Activated CD4-positive, alpha-beta T cell treated with anti-CD3 and anti-CD28 coated beads, Interleukin-2, amount 50 U/mL, for 24 hours (primary cell): Measurements from ENCODE around the gene IFI27L1.

Source experiments
- DNase-seq, 2 donors: peaks; one replicate each; pipeline ENCODE4 v3.0.0-alpha.2; 2020; ENCODE audit warnings: low read depth in 1 of 2, low spot score in 1 of 2

Gene IFI27L1

DNA sequence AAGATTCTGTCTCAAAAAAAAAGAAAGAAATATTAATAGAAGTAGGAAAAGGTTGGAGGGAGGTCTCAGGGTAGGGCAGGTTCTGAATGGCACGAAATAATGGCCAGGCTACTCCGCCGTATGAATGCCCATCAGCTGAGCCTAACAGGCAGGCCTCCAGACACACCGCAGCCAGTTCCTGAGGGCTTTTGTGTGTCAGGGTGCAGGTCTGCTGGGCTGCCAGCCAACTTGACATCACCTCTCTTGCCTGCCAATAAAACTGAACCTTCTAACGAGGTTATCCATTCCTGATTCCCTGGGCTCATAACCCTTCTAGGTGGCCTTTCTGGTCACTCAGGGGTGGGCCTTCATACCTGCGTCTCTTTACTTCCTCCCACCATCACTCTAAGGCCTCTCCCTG lies 32.4 kb downstream of the IFI27L1 start:
- DNase-seq = no peak

DNA sequence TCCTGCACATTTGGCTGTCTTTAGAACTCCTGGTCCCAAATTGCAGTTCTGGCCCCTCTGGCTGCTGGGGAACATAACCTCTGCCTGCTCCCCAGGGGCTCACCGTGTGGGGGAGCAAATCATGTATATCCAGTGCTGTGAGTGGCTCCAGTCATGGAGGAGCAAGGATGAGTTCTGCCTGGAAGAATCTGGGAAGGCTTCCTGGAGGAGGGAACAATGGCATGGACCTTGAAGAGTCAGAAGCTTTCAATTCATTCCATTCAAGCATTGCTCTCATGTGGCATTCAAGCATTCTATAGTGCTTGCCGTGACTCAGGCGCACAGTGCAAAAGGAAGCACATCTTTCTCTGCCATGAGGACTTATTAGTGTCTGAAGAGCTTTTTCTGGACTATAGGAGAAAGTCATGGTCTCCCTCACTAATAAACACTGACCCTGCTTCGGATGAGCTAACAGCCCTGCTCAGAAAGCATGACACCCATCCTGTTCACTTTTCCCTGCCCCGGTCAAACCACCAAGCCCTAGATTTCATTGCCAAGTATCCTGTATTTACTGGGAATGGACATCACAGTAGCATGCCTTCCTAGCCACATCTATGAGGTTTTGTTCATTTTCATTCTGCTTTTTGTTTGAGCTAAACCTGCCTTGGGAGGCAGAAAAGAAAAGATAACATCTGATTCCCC lies 32.9 kb downstream of the IFI27L1 start:
- no peak for DNase-seq

DNA sequence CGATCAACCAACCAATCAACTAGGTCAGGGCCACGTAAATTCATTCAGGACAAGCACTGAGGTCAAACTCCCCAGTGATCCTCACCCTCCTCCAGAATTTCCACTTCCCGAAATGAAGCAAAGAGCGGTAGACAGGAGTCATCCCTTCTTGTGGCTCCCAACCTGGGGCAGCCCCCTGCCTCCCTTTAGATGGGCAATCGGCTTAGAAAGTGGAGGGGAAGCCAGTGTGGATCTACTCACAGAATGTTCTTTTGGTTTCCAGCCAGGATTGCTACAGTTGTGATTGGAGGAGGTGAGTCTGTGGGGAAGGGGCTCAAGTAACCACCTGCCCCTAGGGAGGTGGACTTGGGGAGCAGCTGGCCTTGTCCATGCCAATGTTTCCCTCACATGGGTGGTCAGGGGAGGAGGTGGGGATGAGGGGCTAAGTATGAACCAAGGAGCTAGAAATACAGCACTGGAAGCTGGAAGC lies 33.5 kb downstream of the IFI27L1 start:
- DNase-seq = no peak

DNA sequence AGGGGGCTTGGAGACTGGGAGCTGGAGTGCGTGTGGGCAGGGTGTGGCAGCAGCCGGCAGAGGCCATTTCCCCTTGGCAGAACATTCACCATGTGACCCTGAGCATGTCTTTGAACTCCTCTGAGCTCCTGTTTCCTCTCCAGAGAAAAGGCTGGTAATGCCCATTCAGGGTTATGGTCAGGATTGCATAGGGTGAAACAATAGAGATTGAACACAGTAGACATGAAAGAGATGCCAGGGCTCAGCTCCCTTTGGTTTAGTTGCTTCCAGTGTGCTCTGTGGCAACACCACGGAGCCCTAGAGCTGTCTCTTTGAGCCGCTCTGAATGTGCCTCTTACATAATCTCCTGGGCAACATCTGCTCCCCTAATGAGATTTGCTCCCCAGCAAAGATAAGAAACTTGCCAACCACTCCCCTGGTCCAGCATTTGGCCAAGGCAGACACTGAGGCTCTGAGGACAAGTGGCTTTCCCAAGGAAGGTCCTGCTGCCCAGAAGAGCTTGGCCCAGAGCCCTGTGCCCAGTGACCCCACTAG lies 34.0 kb downstream of the IFI27L1 start:
- DNase-seq = no peak

GRCh38 chr14:94115631-94116030 lies 34.5 kb downstream of the IFI27L1 start:
- DNase-seq = no peak

GRCh38 chr14:94116701-94117100 lies 35.6 kb downstream of the IFI27L1 start:
- DNase-seq = no peak

GRCh38 chr14:94117856-94118255 lies 36.7 kb downstream of the IFI27L1 start:
- no peak for DNase-seq

GRCh38 chr14:94119071-94119470 lies 38.0 kb downstream of the IFI27L1 start:
- no peak for DNase-seq

- no peak for DNase-seq
These were observed 39.7 kb downstream of the IFI27L1 start for GRCh38 chr14:94120667-94121340.

DNA sequence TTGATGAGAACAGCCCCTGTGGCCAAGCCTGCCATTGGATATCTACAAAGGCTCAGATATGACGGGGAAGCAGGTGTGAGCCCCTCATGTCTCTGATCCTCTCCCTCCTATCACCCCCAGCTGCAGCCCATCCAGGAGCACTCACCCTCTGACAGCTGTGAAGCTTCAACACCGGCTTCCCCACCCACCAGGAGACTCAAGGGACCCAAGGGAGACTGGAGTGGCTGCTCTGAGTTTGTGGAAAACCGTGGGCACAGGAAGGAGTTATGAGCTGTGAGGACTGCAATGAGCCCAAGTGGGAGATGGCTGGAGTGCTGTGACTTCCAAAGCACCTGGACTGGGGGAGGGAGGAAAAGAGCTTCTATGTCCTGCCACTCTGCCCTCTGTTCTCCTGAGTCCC lies 40.4 kb downstream of the IFI27L1 start:
- DNase-seq = no peak

- no peak for DNase-seq
These were observed 41.3 kb downstream of the IFI27L1 start for GRCh38 chr14:94122438-94122837.

GRCh38 chr14:94123296-94123695 lies 42.2 kb downstream of the IFI27L1 start:
- DNase-seq = no peak

DNA sequence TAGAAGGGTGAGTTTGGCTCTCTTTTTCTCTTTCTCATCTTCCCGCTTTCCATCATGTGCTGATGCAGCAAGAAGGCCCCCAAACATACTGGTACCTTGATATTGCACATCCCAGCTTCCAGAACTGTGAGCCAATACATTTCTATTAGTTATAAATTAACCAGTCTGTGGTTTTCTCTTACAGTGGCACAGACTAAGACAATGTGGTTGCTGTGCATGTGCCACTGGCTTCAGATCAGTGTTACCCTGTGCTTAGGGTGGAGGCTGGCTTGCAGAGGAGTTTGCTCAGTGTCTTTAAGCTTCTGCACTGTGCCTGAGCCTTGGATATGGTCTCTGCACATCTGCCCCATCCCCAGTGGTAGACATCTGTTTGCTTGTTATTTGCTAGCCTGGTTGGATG lies 42.8 kb downstream of the IFI27L1 start:
- DNase-seq = no peak

DNA sequence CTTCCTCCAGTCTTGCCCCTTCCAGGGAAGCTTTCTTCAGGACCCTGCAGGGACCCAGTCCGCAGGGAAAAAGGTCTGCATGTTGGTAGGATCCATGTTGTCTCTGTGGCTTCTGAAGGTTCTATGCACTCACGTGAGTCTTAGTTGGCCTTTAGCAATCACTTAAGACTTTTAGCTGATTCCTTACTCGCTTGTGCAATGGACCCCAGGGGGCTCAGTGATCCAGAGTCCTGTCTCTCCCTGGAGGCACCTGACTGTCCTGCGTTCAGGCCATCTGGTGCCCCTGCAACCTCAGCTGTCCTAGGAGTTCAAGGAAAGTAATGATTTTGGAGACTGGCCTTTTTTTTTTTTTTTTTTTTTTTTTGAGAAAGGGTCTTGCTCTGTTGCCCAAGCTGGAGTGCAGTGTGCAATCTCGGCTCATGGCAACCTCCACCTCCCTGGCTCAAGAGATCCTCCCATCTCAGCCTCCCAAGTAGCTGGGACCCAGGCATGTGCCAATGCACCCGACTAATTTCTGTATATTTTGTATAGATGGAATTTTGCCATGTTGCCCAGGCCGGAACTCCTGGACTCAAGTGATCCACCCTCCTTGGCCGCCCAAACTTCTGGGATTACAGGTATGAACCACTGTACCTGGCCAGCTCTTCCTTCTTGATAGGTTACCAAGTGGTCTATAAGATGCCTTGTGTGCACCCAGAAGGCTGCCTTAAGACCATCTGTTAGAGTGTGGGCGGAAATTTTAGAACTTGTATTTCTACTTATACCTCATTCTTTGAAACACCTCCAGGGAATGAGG lies 43.7 kb downstream of the IFI27L1 start:
- DNase-seq = no peak

GRCh38 chr14:94125659-94126418 lies 44.7 kb downstream of the IFI27L1 start:
- no peak for DNase-seq

GRCh38 chr14:94126419-94126677 lies 45.2 kb downstream of the IFI27L1 start:
- DNase-seq = no peak

DNA sequence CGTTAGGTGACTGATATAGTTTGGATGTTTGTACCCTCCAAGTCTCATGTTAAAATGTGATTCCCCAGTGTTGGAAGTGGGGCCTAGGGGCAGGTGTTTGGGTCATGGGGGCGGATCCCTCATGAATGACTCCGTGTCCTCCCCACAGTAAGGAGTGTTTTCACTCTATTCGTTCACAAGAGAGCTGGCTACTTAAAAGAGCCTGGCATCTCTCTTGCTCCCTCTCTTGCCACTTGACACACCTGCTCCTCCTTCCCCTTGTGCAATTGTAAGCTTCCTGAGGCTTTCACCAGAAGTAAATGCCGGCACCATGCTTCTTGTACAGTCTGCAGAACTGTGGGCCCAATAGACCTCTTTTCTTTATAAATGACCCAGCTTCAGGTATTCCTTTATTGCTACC lies 45.7 kb downstream of the IFI27L1 start:
- DNase-seq = no peak

DNA sequence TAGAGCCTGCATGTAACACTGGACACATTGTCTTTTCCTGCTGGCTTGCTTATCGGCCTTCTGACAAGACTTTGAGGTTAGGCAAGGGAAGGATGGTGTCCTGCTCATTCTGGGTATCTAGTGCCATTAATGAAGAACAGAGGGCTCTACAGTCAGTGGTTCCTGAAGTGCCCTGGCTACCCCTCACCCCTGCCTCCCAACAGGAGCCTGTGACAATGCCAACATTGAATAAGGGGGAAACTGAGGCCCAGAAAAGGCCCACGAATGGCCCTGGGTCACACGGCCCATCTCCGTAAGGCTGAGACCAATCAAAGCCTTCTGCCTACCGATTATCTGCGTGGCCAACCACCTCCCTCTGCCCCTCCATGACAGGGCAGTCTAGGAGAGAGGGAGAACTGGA lies 46.2 kb downstream of the IFI27L1 start:
- DNase-seq = no peak

DNA sequence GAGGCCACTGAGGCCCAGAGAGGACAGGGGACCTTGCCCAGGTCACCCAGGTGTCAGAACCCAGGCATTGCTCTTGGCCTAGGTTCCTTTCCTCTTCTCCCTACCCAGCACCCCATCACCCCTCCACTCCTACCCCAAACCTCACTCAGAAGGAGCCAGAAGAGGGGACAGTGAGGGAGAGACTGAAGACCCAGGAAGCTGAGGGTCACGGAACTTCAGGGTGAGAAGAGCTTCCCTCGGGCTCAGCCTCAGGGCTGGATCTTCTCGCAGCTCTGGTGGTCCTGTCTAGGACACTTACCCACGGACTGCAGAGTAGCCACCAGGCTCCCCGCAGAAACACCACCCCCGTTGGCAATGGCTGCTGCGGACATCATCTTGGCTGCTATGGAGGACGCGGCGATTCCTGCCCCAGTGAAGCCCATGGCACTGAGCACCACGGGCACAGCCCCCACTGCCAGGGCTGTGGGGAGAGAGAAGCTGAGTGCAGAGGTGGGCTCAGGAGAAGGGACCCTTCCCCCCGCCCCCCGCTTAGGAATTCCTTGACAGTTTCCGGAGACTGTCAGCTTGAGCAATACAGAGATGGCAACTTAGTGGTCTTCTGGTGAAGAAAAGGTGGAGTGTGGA lies 47.2 kb downstream of the IFI27L1 start:
- DNase-seq = no peak

DNA sequence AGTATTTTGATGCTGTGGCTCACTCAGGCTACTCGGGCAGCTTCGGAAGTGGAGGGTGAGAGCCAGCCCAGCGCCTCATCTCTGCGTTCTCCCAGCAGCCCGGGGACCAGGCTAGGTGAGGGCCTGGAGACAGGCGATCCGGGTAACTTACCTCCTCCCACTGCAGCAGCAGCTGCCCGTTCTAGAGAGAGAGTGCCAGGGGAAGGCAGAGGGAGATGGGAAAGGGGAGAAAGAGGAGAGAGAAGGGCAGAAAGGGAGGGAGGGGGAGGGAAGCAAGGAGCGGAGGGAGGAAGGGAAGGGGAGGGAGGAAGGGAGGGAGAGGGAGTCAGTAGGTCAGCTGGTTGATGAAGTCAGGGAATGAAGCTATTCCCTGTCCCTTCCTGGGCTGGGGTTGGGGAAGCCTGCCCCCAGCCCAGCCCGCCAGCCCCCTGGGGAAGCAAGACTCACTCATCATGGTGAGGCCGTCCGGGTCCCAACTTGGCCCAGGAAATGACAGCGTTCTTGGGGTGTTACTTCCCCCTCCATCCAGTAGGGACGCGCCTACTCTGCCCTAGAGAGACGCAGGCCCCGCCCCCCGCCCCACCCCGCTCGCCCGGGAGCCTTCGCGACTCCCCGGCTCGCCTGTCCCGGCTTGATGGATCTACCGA lies 48.1 kb downstream of the IFI27L1 start, which contains the start of gene IFI27L2:
IFI27L2 (minus strand) TSS at position 494 of the 647 bp plus-strand sequence; CDS start at position 454, 40 bp downstream.
- DNase-seq = peak; percentile 27 to 55
